UCSD-AML1 (cell line): ENCODE data around the gene PRR18.

Source experiments
- DNase-seq: peaks from one replicate; lab custom pipeline; 2025; ENCODE audit not compliant: unreplicated experiment; lab: John Stamatoyannopoulos, UW

Gene PRR18

DNA sequence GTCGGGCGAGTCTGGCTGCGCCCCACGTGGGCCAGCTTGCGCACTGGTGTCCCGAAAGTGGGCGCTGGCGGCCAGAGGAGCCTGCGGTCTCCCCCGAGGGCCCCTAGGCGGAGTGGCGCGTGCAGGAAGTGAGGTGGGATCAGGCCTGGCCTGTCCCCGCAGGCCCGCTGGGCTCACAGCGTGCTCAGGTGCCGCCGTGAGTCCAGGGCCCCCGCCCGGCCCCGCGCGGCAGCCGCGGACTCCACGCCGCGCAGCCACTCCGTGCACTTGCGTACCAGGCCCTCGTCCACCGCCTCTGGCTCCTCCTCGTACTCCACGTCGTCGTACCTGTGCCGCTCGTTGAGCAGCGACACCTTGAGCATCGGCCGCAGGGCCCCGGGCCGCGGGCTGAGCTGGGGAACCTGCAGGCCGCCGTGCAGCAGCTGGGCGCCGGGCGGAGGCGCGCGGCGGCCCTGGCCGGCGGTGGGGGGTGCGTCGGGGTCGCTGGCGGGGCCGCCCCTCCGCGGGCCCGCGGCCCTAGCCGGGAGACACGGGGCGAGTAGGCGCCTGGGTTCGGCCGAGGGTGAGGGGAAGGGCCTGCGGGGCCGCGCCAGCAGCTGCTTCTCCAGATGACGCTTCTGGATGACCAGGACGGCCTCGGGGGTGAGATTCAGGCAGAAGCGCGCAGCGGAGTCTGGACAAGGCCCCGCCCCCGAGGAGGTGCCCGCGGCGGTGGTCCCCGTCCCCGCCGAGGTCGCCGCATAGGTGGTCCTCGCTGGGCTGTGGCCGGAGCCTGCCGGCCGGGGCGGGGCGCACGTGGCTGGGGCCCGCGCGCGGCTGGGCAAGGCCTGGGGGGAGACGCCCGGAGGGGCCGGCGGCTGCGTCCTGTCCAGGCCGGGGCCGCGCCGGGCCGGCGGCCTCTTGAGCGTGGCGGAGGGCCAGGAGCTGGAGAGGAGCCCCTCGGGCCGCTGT lies 835 bp downstream of the PRR18 start:
- no peak for DNase-seq

DNA sequence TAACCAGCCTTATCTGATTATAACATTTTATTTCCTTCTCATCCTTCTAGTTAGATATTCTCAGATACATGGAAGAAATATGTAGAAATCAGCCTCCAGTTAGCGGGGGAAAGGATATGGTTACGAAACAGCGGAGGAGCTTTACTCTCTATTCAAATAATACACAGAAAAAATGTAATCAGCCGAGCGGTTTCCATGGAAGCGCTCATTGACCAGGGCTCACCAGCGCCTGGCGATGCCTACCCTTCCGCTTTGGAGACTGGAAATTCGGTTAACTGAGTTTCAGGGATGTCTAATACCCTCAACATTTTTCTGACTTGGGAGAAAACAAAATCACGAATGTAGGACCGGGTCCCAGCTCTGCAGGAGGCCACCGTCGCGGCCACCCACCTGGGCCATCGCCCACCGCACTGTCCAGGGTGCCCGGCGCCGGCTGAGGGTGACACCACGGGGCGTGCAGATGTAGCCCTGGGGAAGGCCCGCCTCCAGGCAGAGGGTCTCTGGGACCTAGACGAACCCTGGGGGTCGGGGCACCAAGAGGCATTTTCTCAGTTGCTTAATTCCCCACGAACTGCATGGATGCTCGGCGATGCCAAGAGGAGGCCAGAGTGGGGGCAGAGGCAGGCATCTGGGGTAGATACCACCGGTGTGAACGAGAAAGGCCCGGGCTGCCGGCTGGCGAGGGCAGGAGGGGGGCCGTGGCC lies 1.7 kb downstream of the PRR18 start:
- no peak for DNase-seq

DNA sequence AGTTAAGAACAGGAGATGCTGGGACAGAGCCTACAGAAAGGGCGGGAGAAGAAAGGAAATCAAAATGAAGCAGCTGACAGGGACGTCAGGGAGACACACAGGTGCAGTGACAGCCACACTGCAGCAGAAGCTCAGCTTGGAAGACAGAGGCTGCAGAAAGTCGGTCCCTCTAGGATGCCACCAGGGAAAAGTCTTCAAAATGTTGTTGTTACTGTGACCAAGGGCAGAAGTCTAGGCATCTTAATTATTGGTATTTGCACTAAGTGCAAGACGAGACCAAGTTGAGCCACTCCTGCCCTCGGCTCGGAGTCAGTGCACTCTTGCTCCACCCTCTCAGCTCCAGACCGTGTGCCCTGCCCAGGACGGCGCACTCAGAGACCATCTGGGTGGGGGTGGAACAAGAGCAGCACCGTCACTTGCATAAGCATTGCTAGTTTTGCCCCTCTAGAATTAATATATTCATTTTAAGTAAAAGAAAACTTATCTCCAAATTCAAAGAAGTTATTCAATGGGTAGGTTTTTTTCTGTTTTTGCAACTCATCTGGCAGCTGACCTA lies 2.6 kb downstream of the PRR18 start:
- no peak for DNase-seq

DNA sequence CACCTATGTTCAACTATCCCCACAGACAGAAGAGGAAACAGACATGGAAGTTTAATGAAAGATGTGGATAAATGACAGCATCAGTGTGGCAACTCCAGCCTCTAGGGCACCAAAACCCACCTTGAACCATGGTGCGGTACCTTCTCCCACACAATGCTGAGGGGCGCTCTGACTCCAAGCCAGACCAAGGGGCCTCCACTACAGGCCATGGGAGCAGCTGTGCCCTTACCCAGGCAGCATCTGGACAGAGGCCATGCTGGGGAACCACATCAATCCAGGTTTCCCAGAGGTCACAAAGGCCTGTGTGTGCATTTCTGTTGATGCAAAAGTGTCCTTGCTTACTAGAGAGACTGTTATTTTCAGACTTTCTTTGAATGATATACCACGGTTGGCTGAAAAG lies 4.1 kb downstream of the PRR18 start:
- DNase-seq: no peak

DNA sequence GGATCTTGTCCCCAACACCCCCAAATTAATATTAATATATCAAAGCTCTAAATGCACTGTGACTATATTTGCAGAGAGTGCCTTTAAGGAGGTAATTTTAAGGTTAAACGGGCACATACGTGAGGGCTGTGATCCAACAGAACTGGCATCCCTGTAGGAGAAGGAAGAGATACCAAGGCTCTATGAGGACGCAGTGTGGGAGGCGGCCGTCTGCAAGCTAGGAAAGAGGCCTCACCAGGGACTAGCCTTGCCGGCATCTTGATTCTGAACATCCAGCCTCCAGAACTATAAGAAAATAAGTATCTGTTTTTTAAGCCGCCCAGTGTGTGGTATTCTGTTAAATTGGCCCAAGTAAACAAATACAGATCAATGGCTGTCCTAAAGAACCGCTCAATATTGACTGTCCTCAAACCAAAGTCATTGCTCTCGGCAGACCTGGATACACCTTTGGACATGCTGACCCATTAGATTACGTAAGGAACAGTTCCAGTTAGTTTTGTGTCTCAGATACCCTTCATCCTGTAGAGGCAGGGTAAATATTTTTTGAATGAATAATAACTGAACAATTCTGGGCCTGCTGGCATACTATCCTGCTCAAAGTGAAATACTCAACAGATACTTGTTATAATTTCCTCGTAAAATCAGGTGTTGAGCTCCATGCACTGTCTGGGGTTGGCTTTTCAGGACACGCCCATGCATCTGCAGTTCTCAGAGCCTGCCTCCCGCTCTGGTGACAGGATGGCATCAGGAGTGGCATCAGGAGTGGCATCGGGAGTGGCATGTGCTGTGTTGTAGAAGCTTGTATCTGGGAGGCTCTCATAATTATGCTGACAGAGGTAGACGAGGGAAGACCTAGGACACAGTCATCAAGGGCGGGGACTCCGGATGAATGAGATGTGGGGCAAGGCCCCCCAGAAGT lies 6.3 kb downstream of the PRR18 start:
- no peak for DNase-seq

DNA sequence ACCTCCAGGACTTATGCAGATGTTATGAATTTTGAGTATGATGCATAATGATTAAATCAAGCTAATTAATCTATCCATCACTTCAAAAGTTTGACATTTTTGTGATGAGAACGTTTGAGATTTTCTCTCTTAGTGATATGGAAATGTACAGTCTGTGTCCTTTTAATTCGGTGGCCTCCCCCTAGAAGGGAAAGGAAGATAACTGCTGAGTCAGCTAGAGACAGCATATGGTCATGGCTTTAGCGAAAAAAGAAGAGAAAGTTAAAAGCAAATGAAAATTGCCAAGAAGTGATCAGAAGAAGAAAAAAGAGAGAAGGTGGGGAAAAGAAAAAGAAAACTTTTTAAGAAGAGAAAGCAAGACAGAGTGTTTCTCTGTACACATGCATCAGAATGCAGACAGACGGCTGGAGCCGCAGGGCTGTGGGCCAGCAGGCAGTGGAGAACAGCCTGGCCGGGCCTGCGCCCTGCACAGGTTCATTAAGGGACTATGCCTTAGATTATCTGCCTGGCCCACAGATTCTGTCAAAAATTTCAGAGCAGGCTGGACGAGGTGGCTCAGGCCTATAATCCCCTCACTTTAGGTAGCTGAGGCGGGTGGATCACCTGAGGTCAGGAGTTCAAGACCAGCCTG lies 7.7 kb downstream of the PRR18 start:
- no peak for DNase-seq

DNA sequence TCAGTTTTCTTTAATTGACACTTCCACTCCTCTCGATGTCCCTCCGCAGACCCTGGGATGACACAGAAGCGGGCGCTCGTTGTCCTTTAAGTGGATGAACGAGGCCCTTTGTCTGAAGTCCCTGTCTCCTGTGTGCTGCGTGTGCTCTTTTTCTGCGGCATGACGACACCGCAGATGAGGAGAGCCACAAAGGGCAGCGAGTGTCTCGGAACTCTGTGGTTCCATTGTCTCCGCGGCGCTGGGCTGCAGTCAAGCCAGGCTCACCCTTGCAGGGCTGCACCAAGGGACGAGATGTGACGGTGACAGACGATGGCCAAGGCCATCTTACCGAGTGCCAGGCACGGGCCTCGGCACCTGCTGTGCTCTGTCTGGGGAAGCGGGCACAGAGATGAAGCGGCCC lies 10.6 kb downstream of the PRR18 start:
- DNase-seq: no peak

DNA sequence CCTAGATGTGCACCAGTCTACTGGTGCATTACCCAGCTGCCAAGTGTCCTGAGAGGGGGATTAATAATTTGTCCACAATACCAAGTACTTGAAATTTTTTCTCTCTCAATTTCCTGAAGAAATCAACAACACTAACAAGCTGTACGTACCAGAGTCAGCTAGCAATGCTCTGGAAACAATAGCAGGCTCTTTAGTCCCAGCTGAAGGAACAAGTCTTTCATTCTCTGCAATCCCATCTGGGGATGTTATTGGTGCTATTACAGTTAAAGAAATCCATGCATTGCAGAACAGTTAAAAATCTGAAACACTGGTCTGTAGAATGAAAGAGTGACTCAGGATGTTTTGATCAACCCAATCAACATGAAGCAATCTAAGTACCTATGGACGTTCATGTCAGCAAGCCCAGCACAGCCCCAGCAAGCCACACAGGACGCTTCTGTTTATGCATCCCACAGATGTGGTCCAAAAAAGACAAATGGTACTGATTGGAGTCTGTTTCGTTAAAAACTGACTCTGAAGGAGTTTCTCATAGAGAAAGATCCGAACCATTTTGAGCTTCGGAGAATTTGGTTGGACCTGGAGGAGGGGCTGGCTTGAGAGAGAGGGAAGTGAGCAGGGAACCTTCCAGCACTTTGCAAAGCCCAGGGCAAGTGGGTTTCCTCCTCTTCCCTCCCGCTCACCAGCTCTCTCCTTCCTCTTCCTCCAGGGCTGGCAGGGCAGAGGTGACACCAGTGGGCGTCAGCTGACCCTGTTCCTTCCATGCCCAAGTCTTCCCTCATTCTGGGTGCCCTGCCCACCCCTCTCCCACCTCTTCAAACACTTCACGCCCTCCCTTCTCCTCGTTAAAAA lies 11.9 kb downstream of the PRR18 start:
- DNase-seq: no peak

DNA sequence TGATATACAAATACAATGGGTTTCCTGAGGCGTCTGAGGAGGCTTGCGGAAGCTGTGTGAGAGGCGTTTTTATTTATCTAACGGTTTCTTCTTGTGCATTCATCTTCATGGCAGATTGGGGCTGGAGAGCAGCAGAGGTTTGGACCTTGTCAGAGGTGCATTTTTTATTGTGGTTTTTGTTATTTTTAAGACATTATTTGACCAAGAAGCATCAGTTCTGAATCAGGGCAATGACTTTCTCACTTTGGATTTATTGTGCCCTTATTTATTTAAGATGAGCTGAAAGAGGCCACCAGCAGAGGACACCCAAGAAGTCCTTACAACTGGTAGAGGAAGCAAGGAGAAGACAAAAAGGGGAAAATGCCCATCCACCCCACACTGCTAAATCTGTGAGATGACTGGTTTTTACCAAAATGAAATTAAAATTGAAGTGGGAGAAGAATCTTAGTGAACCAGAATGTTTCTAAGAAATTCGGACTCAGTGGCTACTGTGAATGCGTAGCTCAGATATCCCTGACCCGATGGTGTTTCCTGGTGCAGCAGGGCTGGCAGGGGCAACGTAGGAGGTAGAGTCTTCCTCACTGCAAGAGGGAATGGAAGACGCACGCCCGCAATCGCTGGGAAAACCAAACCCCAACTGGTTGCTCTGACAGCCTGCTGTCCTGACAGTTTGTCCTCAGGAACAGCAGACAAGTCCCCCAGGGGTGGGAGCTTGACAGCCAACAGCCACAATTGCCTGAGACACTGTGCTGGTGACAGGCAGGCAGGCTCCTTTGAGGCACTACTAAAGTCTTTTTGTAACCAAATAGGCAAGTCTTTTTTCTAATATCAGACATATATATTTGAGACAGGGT lies 14.2 kb downstream of the PRR18 start:
- DNase-seq: no peak

DNA sequence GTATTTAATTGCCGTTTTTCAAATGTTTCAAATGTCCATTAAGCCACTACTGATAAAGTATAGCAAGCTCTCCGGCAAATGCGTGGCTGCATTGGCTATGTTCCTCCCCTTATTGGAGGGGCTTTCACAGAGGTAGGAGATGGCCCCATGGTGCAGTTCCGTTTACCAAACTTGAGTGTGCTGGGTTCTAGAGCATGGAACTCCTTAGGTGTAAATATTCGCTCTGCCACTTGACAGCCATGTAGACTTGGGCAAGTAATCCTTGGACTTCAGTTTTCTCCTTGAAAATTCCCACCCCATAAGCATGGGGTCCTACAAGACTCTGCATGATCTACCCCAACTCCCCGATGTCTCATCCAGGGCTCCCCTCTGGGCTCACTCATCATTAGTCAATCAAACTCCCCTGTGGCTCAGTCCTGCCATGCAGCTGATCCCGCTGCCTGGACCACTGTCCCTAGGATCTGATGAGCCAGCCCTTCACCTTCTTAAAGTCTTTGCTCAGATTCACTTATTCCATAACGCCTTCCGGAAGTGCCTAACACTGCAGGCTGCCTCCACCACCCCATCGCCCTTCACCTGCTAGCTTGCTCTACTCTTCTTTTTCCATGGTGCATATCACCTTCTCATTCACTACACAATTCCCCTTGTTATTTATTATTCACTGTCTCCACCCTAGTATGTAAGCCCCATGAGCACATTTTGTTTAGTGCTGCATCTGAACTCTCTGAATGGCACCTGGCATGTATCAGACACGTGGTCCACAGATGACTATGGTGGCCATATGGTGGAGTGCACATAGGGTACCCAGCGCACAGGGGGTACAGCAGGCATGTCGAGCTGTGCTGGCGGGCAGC lies 18.8 kb downstream of the PRR18 start:
- DNase-seq: no peak

DNA sequence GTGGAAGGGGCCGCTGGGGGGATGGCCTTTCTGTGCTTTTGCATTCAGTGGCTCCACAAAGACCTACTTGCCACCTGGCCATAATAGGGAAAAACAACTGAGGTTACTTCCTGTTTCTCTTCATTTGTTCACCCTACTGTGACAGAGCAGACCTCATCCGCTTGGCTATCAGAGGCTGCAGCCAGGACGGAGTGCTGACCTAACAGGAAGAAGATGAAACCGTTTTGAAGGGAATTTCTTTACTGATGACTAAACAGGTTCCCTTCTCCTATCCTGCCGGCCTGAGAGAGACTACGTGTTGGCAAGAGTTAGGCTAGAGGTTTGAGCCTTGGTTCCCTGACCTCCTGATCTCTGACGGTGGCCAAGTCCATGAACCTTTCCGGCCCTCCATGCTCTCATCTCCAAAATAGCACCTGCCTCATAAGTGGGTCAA lies 21.3 kb downstream of the PRR18 start:
- DNase-seq: no peak

DNA sequence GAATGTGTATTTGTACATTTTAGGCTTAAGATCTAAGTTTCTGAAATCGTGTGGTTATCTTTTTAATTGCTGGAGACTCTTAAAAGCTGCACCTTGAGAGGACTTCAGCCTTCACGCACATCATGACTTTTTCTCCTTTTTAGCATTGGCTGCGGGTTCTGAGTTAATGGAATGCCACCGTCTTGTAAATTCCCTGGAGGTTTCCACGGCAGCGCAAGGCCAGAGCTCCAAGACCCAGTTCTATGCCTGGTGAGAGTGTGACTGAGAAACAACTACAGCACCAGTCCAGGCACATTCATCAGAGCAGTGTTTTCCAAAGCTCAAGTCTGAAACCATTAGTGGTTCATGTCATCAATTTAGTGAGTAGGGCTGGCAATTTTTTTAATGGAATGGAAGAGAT lies 23.0 kb downstream of the PRR18 start:
- DNase-seq: no peak

DNA sequence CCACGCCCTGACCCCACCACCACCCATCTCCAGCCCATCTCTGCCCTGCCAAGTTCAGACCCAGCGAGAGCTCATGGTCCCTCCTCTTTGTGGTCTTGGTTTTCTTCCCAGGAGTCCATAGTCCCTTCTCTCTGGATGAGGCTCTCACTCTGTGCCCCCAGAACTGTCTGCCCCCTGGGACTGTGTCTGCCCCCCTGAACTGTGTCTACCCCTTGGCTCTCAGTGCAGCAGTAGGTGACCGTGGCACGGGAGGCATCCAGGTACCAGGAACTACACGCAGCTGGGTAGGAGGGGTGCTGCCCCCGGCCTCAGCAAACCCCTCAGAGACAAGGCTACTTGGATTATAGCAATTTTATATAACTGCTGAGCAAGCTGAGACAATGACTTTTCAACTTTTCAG lies 23.6 kb downstream of the PRR18 start:
- no peak for DNase-seq

DNA sequence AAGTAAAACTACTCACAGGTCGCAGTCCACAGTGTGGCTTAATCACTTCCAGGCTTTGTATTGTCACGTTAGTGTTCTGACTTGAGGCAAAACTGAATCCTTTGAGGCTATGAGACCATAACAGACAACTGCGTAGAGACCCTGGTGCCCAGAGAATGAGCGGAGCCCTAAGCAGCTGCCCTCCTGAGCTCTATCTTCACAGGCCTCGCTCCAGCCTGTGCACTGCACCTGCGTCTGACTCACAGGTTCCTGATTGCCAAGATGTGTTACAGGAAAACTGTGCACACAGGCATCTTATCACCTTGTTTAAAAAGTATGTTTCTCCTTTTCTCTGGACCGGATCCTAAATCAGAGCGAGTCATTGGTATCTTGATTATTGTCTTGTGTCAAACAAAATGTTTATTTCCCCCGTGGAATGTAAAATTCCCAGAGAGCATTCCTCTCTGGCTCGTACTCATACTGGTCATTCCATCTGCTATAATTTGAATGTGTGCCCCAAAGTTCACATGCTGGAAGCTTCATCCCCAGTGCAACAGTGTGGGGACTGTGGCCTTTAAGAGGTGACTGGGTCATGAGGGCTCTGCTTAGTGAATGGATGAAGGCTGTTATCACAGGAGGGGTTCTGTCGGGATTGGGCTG lies 25.7 kb downstream of the PRR18 start:
- DNase-seq: no peak

DNA sequence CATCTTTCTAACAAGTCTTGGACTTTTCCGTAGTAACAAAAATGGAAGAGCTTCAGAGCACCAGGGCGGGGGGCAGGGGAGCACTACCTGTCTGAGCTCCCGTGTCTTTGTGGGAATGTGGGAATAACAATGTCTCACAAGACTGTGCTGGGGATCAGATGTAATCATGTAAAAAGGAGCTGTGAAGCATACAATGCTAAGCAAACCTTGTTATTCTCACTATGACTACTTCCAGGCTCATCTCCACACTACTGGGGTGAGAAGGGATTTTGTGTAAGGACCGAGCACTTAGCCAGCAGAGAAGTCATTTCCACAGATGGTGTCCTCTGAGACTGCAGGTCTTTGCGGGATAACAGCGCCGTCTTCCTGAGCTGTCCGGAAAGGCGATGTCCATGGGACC lies 27.1 kb downstream of the PRR18 start:
- DNase-seq: no peak

DNA sequence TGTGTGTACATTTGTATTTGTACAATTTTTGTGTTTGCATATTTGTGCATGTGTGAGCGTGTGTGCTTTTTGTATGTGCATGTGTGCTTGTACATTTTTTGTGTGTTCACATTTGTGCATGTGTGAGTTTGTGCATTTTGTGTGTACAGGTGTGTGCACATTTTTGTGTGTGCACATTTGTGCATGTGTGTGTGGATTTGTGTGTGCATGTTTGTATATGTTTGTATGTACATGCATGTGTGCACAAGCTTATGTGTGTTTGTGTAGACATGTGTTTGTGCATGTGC lies 28.9 kb downstream of the PRR18 start:
- no peak for DNase-seq

DNA sequence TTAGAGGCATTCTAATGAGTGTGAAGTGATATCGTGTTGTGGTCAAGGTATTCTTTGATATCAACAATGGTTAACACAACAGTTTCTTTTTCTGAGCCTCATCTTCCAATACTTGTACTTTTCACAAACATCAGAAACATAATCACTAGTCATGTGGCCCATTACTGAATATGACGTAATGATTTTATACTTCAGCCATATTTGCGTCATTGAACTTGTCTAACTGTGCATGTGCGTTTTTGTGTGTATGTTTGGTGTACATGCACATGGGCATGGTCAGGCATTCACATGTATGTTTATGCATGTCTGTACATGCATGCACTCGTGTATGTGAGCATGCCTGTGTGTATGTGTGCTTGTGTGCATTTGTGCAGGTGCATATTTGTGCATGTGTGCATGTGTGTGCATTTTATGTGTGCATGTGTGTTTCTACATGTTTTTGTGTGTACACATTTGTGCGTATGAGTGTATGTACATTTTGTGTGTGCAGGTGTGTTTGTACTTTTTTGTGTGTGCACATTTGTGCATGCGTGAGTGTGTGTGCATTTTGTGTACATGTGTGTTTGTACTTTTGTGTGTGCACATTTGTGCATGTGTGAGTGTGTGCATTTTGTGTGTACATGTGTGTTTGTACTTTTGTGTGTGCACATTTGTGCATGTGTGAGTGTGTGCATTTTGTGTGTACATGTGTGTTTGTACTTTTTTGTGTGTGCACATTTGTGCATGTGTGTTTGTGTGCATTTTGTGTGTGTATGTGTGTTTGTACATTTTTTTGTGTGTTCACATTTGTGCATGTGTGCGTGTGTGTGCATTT lies 29.4 kb downstream of the PRR18 start:
- no peak for DNase-seq
